ENCODE results near the gene CEP295NL. TPM values are rescaled to one million over a fixed set of nuclear protein-coding genes. Genes with fewer than 3 reads are reported as not detected.

CEP295NL gene
- total RNA-seq, 1 experiment from 2014 or later = 1.8 TPM

DNA sequence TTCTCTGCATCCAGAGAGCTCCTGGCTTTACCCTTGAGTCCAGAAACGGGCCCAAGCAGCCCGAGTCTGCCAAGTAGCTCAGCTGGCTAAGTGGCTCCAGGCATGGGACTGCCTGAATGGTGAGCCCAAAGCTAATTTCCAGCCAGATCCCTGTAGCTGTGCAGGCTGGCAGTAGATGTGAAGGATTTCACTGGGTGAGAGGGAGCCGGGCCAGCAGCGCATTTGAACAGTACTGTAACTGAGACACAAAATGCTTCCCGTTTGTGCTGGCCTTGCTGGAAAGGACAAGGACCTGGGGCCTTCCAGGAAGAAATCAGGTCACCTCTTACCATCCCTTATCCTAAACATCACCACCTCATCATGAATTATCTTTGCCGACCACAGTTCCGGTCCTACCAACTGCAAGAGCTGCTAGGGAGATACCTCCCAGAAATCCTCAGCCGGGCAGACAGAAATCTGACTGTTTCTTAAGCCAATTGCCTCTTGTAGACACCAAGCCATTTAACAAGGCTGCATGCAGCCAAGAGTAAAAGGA, 18.5 kb upstream of the CEP295NL start:
- H3F3A ChIP-seq (ENCODE audit: low read length, unreplicated experiment) = no peaks in the 10 kb centered on the region
- H3K4me1 ChIP-seq (ENCODE audit: insufficient read depth, low read length) = peaks cover 18% of the 10 kb centered on the region
- no peaks in the 10 kb centered on the region for H3K27me3 ChIP-seq (ENCODE audit: low read length)
- DNase-seq = no peak
- BruUV-seq (replicated peaks) = no TSS peak
- TF ChIP-seq EZH2phosphoT487 (IDR thresholded peaks at IDR 0.05; ENCODE audit: borderline replicate concordance, low read length) (no peak), EZH2 (IDR thresholded peaks at IDR 0.05; ENCODE audit: low read length, unreplicated experiment) (no peak)
- TF ChIP-seq, protein P1, sequence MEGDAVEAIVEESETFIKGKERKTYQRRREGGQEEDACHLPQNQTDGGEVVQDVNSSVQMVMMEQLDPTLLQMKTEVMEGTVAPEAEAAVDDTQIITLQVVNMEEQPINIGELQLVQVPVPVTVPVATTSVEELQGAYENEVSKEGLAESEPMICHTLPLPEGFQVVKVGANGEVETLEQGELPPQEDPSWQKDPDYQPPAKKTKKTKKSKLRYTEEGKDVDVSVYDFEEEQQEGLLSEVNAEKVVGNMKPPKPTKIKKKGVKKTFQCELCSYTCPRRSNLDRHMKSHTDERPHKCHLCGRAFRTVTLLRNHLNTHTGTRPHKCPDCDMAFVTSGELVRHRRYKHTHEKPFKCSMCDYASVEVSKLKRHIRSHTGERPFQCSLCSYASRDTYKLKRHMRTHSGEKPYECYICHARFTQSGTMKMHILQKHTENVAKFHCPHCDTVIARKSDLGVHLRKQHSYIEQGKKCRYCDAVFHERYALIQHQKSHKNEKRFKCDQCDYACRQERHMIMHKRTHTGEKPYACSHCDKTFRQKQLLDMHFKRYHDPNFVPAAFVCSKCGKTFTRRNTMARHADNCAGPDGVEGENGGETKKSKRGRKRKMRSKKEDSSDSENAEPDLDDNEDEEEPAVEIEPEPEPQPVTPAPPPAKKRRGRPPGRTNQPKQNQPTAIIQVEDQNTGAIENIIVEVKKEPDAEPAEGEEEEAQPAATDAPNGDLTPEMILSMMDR (conservative IDR thresholded peaks at IDR 0.05; ENCODE audit: low read depth, low read length) = no peak
- H3K9me2 ChIP-seq (replicated peaks; ENCODE audit: low read length) = no peaks in the 10 kb centered on the region
- intact Hi-C loops (cut with micrococcal nuclease) = no loop called here
- no peaks in the 10 kb centered on the region for H3K36me3 ChIP-seq (ENCODE audit: low read depth, low read length)
- H3K4me2 ChIP-seq (ENCODE audit: low read length) = no peak overlapping the region
- no peak for ATAC-seq
- peaks cover 74% of the 10 kb centered on the region for H3K79me2 ChIP-seq (ENCODE audit: low read length)
- no peaks in the 10 kb centered on the region; the same call in 1 of the 2 replicates for H4K20me1 ChIP-seq (ENCODE audit: low read length)
- no peak overlapping the region for H3K9ac ChIP-seq (ENCODE audit: low read length)
- no peak overlapping the region for H3K4me3 ChIP-seq (ENCODE audit: low read length)
- H2AFZ ChIP-seq (ENCODE audit: low read length) = no peak overlapping the region
- ChIA-PET POLR2A (ENCODE audit: unreplicated experiment) (interaction anchor here (0.6 kb wide), 1 partner anchor 28 kb away, joined by 4 read pairs; no protein-coding TSS in a partner anchor), CTCF (no interaction called here)
- no peaks in the 10 kb centered on the region for H3K9me3 ChIP-seq (ENCODE audit: low read length)
- no peak overlapping the region for H3K27ac ChIP-seq (ENCODE audit: low read length)

DNA sequence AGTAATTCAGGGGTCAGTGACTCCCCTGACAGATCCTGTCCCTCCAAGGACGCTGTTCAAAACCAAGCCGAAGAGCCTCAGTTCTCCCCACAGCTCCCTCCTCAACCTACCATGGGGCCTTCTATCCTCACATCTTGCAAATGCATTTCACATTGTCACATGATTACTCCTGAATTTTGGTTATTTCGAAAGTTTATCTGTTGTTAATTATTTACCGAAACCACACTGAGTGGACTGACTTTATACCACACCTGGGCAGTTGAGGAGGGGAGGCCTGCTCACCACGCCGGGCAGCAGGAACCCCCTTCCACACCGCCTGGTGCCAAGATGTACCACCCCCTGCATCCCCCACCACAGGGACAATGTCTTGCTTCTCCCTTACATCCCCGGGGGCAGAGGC, 17.5 kb upstream of the CEP295NL start:
- ChIA-PET CTCF (no interaction called here), POLR2A (ENCODE audit: unreplicated experiment) (no interaction called here)
- Histone ChIP-seq H3K27ac (ENCODE audit: low read length) (no peak overlapping the region), H3K9me2 (replicated peaks; ENCODE audit: low read length) (no peaks in the 10 kb centered on the region), H3K27me3 (ENCODE audit: low read length) (no peaks in the 10 kb centered on the region), H2AFZ (ENCODE audit: low read length) (no peak overlapping the region), H3K4me1 (ENCODE audit: insufficient read depth, low read length) (peaks cover 24% of the 10 kb centered on the region), H3K4me2 (ENCODE audit: low read length) (no peak overlapping the region), H3K79me2 (ENCODE audit: low read length) (peaks cover 80% of the 10 kb centered on the region), H3F3A (ENCODE audit: low read length, unreplicated experiment) (no peaks in the 10 kb centered on the region), H3K9me3 (ENCODE audit: low read length) (no peaks in the 10 kb centered on the region), H3K9ac (ENCODE audit: low read length) (no peak overlapping the region), H3K36me3 (ENCODE audit: low read depth, low read length) (no peaks in the 10 kb centered on the region), H3K4me3 (ENCODE audit: low read length) (no peak overlapping the region), H4K20me1 (ENCODE audit: low read length) (no peaks in the 10 kb centered on the region; the same call in 1 of the 2 replicates)
- no TSS peak for BruUV-seq (replicated peaks)
- TF ChIP-seq, protein P1 (conservative IDR thresholded peaks at IDR 0.05; ENCODE audit: low read depth, low read length) = no peak
- TF ChIP-seq EZH2 (IDR thresholded peaks at IDR 0.05; ENCODE audit: low read length, unreplicated experiment) (no peak), EZH2phosphoT487 (IDR thresholded peaks at IDR 0.05; ENCODE audit: borderline replicate concordance, low read length) (no peak)
- DNase-seq = no peak
- intact Hi-C loops (cut with micrococcal nuclease) = no loop called here
- ATAC-seq = no peak

DNA sequence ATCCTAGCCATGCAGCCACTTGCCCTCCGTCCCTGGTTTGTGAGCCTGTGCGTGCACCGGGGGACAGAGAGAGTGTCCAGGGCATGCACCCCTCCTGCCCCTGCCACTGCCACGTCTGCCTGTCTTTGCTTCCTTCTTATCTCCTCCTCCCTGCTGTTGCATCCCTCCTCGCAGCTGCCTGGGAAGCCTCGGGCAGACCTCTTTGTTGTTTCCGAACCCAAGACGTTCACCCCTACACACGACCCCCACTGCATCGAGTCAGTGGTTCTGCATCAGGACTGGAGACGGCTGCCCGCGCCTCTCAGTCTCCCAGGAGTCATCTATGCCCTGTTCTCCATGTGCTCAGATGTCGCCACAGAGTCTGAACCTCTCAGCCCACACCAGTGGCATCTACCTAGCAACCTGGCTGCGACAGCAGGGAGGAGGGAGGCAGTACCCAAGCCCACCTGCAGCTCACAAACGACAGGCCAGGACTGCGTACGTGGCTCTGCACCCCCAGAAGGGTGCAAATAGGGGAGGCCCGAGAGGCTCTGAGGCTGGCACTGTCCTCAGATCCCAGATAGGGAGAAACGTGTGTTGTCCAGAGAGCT, 17.0 kb upstream of the CEP295NL start:
- TF ChIP-seq EZH2 (IDR thresholded peaks at IDR 0.05; ENCODE audit: low read length, unreplicated experiment) = no peak
- Histone ChIP-seq H3K4me2 (ENCODE audit: low read length) (no peak overlapping the region), H3K9ac (ENCODE audit: low read length) (no peak overlapping the region), H3K27me3 (ENCODE audit: low read length) (no peaks in the 10 kb centered on the region), H3K9me3 (ENCODE audit: low read length) (no peaks in the 10 kb centered on the region), H3K9me2 (replicated peaks; ENCODE audit: low read length) (no peaks in the 10 kb centered on the region), H3F3A (ENCODE audit: low read length, unreplicated experiment) (no peaks in the 10 kb centered on the region), H2AFZ (ENCODE audit: low read length) (no peak overlapping the region), H3K27ac (ENCODE audit: low read length) (no peak overlapping the region), H3K36me3 (ENCODE audit: low read depth, low read length) (no peaks in the 10 kb centered on the region), H3K79me2 (ENCODE audit: low read length) (peaks cover 86% of the 10 kb centered on the region), H3K4me3 (ENCODE audit: low read length) (no peak overlapping the region), H3K4me1 (ENCODE audit: insufficient read depth, low read length) (peaks cover 24% of the 10 kb centered on the region), H4K20me1 (ENCODE audit: low read length) (no peaks in the 10 kb centered on the region; the same call in 1 of the 2 replicates)
- POLR2A ChIA-PET (ENCODE audit: unreplicated experiment) = no interaction called here
- intact Hi-C loops (cut with micrococcal nuclease) = no loop called here
- ATAC-seq (no peak), DNase-seq (no peak)
- BruUV-seq (replicated peaks) = no TSS peak
- CTCF ChIA-PET = no interaction called here
